Measurements from ENCODE around the gene FN3KRP.

Gene FN3KRP

GRCh38 chr17:82716203-82717010 is at the start of gene FN3KRP:
TSS of gene FN3KRP (plus strand) at chr17:82716706. CDS start at chr17:82716756, 50 bp downstream.
- DNase-seq (ENCODE audit: extremely low read depth, insufficient read length): peak; percentile 94
- TF ChIP-seq CTCF (IDR thresholded peaks at IDR 0.05; ENCODE audit: insufficient read depth, low read length, poor library complexity, severe bottlenecking): no peak
- peaks cover 4% of the 10 kb centered on the region for H3K36me3 ChIP-seq (ENCODE audit: control insufficient read depth, insufficient read depth, low read length)
- no peaks in the 10 kb centered on the region for H3K27me3 ChIP-seq (replicated peaks; ENCODE audit: control insufficient read depth, insufficient read depth, low read length)
- peak within 1 kb of the TSS; percentile 82 for H3K4me3 ChIP-seq (replicated peaks; ENCODE audit: low read depth, low read length)

GRCh38 chr17:82666931-82667667 is 49.4 kb upstream of the FN3KRP start:
- DNase-seq (ENCODE audit: extremely low read depth, insufficient read length): no peak
- no peak for TF ChIP-seq CTCF (IDR thresholded peaks at IDR 0.05; ENCODE audit: insufficient read depth, low read length, poor library complexity, severe bottlenecking)

GRCh38 chr17:82667668-82668000 is 48.9 kb upstream of the FN3KRP start:
- TF ChIP-seq CTCF (IDR thresholded peaks at IDR 0.05; ENCODE audit: insufficient read depth, low read length, poor library complexity, severe bottlenecking): no peak
- Histone ChIP-seq H3K36me3 (ENCODE audit: control insufficient read depth, insufficient read depth, low read length) (no peaks in the 10 kb centered on the region), H3K4me3 (replicated peaks; ENCODE audit: low read depth, low read length) (no peak overlapping the region), H3K27me3 (replicated peaks; ENCODE audit: control insufficient read depth, insufficient read depth, low read length) (no peaks in the 10 kb centered on the region)
- no peak for DNase-seq (ENCODE audit: extremely low read depth, insufficient read length)

More at GRCh38 chr17:82666931-82667667, 49.4 kb upstream of the FN3KRP start:
- no peaks in the 10 kb centered on the region for H3K36me3 ChIP-seq (ENCODE audit: control insufficient read depth, insufficient read depth, low read length)
- no peak overlapping the region for H3K4me3 ChIP-seq (replicated peaks; ENCODE audit: low read depth, low read length)
- H3K27me3 ChIP-seq (replicated peaks; ENCODE audit: control insufficient read depth, insufficient read depth, low read length): no peaks in the 10 kb centered on the region

GRCh38 chr17:82668024-82668630 is 48.4 kb upstream of the FN3KRP start:
- Histone ChIP-seq H3K27me3 (replicated peaks; ENCODE audit: control insufficient read depth, insufficient read depth, low read length) (no peaks in the 10 kb centered on the region), H3K36me3 (ENCODE audit: control insufficient read depth, insufficient read depth, low read length) (no peaks in the 10 kb centered on the region), H3K4me3 (replicated peaks; ENCODE audit: low read depth, low read length) (no peak overlapping the region)
- DNase-seq (ENCODE audit: extremely low read depth, insufficient read length): no peak
- TF ChIP-seq CTCF (IDR thresholded peaks at IDR 0.05; ENCODE audit: insufficient read depth, low read length, poor library complexity, severe bottlenecking): no peak

- no peaks in the 10 kb centered on the region for H3K36me3 ChIP-seq (ENCODE audit: control insufficient read depth, insufficient read depth, low read length)
- no peak overlapping the region for H3K4me3 ChIP-seq (replicated peaks; ENCODE audit: low read depth, low read length)
- peak; percentile 77 for TF ChIP-seq CTCF (IDR thresholded peaks at IDR 0.05; ENCODE audit: insufficient read depth, low read length, poor library complexity, severe bottlenecking)
- DNase-seq (ENCODE audit: extremely low read depth, insufficient read length): peak; percentile 51
- H3K27me3 ChIP-seq (replicated peaks; ENCODE audit: control insufficient read depth, insufficient read depth, low read length): no peaks in the 10 kb centered on the region
These were observed 47.8 kb upstream of the FN3KRP start for GRCh38 chr17:82668631-82669099.
